ENCODE results near the gene SPATA13. TPM values are rescaled to one million over a fixed set of nuclear protein-coding genes. Genes with fewer than 3 reads are reported as not detected.

Gene SPATA13
- total RNA-seq, 4 donors from 2014 or later = 20.0 to 47.4 (median 27.6) TPM

GRCh38 chr13:24351423-24351822 lies 190.9 kb downstream of the SPATA13 start:
- no peak overlapping the region for H3K4me3 ChIP-seq
- H3K27me3 ChIP-seq = no peaks in the 10 kb centered on the region
- TF ChIP-seq CTCF (IDR thresholded peaks at IDR 0.05) (no peak), POLR2A (IDR thresholded peaks at IDR 0.05) (no peak)
- no peaks in the 10 kb centered on the region for H3K9me3 ChIP-seq
- H3K36me3 ChIP-seq = no peaks in the 10 kb centered on the region
- H3K4me1 ChIP-seq = no peaks in the 10 kb centered on the region
- intact Hi-C loops (cut with DNase I; ENCODE audit: low total_unique reads) = no loop called here
- no peak overlapping the region for H3K27ac ChIP-seq
- no peak for DNase-seq

- no peaks in the 10 kb centered on the region for H3K27me3 ChIP-seq
- TF ChIP-seq CTCF (IDR thresholded peaks at IDR 0.05) = no peak
- TF ChIP-seq POLR2A (IDR thresholded peaks at IDR 0.05) = no peak
- H3K4me1 ChIP-seq = no peaks in the 10 kb centered on the region
- intact Hi-C loops (cut with DNase I; ENCODE audit: low total_unique reads) = no loop called here
- no peaks in the 10 kb centered on the region for H3K36me3 ChIP-seq
- no peak overlapping the region for H3K27ac ChIP-seq
- H3K4me3 ChIP-seq = no peak overlapping the region
- no peaks in the 10 kb centered on the region for H3K9me3 ChIP-seq
- DNase-seq = no peak
Measured at GRCh38 chr13:24353736-24354135, 193.2 kb downstream of the SPATA13 start.

GRCh38 chr13:24355103-24355502 lies 194.6 kb downstream of the SPATA13 start:
- no peaks in the 10 kb centered on the region for H3K27me3 ChIP-seq
- no peaks in the 10 kb centered on the region for H3K4me1 ChIP-seq
- no peaks in the 10 kb centered on the region for H3K36me3 ChIP-seq
- TF ChIP-seq CTCF (IDR thresholded peaks at IDR 0.05) = no peak
- no peak for TF ChIP-seq POLR2A (IDR thresholded peaks at IDR 0.05)
- H3K27ac ChIP-seq = no peak overlapping the region
- intact Hi-C loops (cut with DNase I; ENCODE audit: low total_unique reads) = loop anchor here (5.0 kb wide), 1 partner anchor 1418 kb away; no protein-coding TSS in a partner anchor
- no peaks in the 10 kb centered on the region for H3K9me3 ChIP-seq
- DNase-seq = no peak
- H3K4me3 ChIP-seq = no peak overlapping the region

- H3K4me1 ChIP-seq = no peaks in the 10 kb centered on the region
- no peaks in the 10 kb centered on the region for H3K36me3 ChIP-seq
- no peak for DNase-seq
- no peak overlapping the region for H3K4me3 ChIP-seq
- H3K9me3 ChIP-seq = no peaks in the 10 kb centered on the region
- no peak overlapping the region for H3K27ac ChIP-seq
- H3K27me3 ChIP-seq = no peaks in the 10 kb centered on the region
- no peak for TF ChIP-seq POLR2A (IDR thresholded peaks at IDR 0.05)
- no peak for TF ChIP-seq CTCF (IDR thresholded peaks at IDR 0.05)
- intact Hi-C loops (cut with DNase I; ENCODE audit: low total_unique reads) = loop anchor here (5.0 kb wide), 1 partner anchor 1419 kb away; no protein-coding TSS in a partner anchor
Measured at GRCh38 chr13:24356270-24356669, 195.8 kb downstream of the SPATA13 start.

MicroRNAs within 50 kb of the gene (microRNA counts, 767-probe panel; counts per million panel counts)
- microRNA hsa-miR-2276 = 0 counts per million in 2 donors

Small RNAs within 50 kb of the gene (microRNA-seq; reads per million reads assigned to microRNA genes)
- gene MIR2276 (ENCODE audit: borderline microRNAs expressed, borderline replicate concordance) = not detected

Small RNAs within 50 kb of the gene (small RNA-seq; reads per million reads assigned to genes)
- not detected for gene MIR2276

Other genes with a start within 250 kb of the SPATA13 start
- under 1 TPM in 2 of 4 donors, not detected in 2; 0.28 to 0.70 TPM for gene C1QTNF9, start 148.9 kb downstream of the SPATA13 start, total RNA-seq

Data from uterus (tissue), 4 donors.